Ovary (tissue), 9 donors: ENCODE data around the gene SLC45A2. TPM values are rescaled to one million over a fixed set of nuclear protein-coding genes. Genes with fewer than 3 reads are reported as not detected.
A peak's percentile ranks its signal among the peaks of the same experiment; 100 is the strongest.

Experiments
- DNase-seq, 5 donors: peaks; one replicate each; pipeline ENCODE4 v3.0.0-alpha.2; 2019 to 2020
- H3K27ac ChIP-seq, 2 donors: fragments of 200-600 bp; one replicate each; pipeline versions ENCODE4 v1.5.1 to v1.8.0; 2019 to 2022
- H3K27me3 ChIP-seq: fragments of 200-600 bp; one replicate; pipeline ENCODE4 v1.8.0; 2022
- H3K36me3 ChIP-seq: fragments of 200-600 bp; sonication (generic); one replicate; pipeline ENCODE4 v1.5.1; 2019
- H3K4me1 ChIP-seq: one replicate; pipeline ENCODE4 v1.8.1; 2013; ENCODE audit warnings: mild to moderate bottlenecking, moderate library complexity; ENCODE audit not compliant: insufficient read depth
- H3K4me3 ChIP-seq: fragments of 200-600 bp; sonication (generic); one replicate; pipeline ENCODE4 v1.5.1; 2017
- H3K9me3 ChIP-seq, 2 donors: fragments of 200-600 bp in 1 of 2; sonication (generic) in 1 of 2; one replicate each; pipeline versions ENCODE4 v1.5.1 to v1.8.1; 2013 to 2019; ENCODE audit warnings: mild to moderate bottlenecking in 1 of 2, moderate library complexity in 1 of 2
- EP300 ChIP-seq: sonication (generic); formaldehyde crosslinking; IDR thresholded peaks from one replicate; pipeline ENCODE4 v1.6.1; 2017; ENCODE audit warnings: antibody characterized with exemption
- POLR2A ChIP-seq: fragments of 450-650 bp; IDR thresholded peaks from one replicate; pipeline ENCODE4 v1.6.1; 2017; ENCODE audit warnings: antibody characterized with exemption, mild to moderate bottlenecking, moderate library complexity
- WGBS, 3 donors: extraction: QIAGEN DNeasy Blood & Tissue Kit in 1 of 3; methylation state at CpG; one replicate each; pipeline versions ENCODE4 v1.1.5 to v1.1.7; 2013 to 2017; 5-methylcytosine and 5-hydroxymethylcytosine counted together
- intact Hi-C, 4 donors: fragments of 100-400 bp; cut with DNase I; formaldehyde crosslinking; loops; one replicate each; pipeline versions ENCODE4 v1.11.0 to v1.15.1; 2022 to 2023
- polyA plus RNA-seq, 2 donors: library from polyadenylated mRNA; stranded (reverse); fragments of 200-250 nt in 1 of 2; fragments of 350-450 nt in 1 of 2; fragmentation: Illumina TruSeq in 1 of 2; extraction: RNeasy Lipid Tissue Mini Kit (QIAGEN cat#74804) in 1 of 2; gene quantifications; one replicate each; pipeline ENCODE4 v1.2.3, GENCODE V29; 2013 to 2014
- total RNA-seq, 7 donors: library from RNA; depleted of rRNA in 2 of 7; stranded (reverse); fragments of >200 nt in 2 of 7; fragmentation: NEBNext Ultra II Directional in 3 of 7; extraction: Animal tissue kit (Norgen Biotek cat#: 25700) in 3 of 7; gene quantifications; one replicate each; pipeline versions ENCODE4 v1.1.0 to v1.2.4, GENCODE V29; 2016 to 2023
- TF ChIP-seq, protein P1 (sequence below), 3 donors: fragments of 450-650 bp in 2 of 3; fragments of 200-600 bp in 1 of 3; IDR thresholded peaks; one replicate each; pipeline versions ENCODE4 v1.5.1 to v1.8.0; 2016 to 2022; ENCODE audit warnings: antibody characterized with exemption in 3 of 3, mild to moderate bottlenecking in 1 of 3
- donor health status: DM: no; HTN: no; CAD: no; lungs with moderate emphysema.
- donor health status: DM: no; HTN: no; CAD: no.
- donor health status: Bipolar disorder and iron deficiency.
- donor health status: DM: yes; HTN: yes; CAD: no.
- donor health status: DM: no; HTN: no; CAD: no.
- donor health status: DM: yes; HTN: yes; CAD: no.

Gene SLC45A2
- total and polyA plus RNA-seq, 9 donors: 0.15 TPM; not detected in 8

DNA sequence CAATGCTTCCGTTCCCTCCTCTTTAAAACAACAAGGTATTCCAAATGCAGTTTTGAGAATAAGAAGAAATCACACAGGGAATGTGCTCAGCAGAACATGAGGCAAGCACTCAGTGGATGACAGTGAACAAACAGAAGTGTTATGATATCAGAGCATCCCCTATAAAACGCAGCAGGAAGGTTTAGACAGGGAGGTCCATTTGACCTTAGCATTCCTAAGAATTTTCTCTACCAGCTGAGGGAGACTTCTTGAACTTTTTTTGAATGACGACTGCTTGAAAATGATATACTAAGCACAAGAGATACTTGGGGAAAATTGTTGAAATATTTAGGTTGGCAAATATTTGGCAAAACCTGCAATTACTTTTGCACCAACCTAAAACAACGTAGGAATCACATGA is 19.4 kb upstream of the SLC45A2 start:
- H3K36me3 ChIP-seq: no peaks in the 10 kb centered on the region
- H3K27me3 ChIP-seq: no peaks in the 10 kb centered on the region
- H3K4me3 ChIP-seq: no peak overlapping the region
- no peak for DNase-seq
- TF ChIP-seq, protein P1, sequence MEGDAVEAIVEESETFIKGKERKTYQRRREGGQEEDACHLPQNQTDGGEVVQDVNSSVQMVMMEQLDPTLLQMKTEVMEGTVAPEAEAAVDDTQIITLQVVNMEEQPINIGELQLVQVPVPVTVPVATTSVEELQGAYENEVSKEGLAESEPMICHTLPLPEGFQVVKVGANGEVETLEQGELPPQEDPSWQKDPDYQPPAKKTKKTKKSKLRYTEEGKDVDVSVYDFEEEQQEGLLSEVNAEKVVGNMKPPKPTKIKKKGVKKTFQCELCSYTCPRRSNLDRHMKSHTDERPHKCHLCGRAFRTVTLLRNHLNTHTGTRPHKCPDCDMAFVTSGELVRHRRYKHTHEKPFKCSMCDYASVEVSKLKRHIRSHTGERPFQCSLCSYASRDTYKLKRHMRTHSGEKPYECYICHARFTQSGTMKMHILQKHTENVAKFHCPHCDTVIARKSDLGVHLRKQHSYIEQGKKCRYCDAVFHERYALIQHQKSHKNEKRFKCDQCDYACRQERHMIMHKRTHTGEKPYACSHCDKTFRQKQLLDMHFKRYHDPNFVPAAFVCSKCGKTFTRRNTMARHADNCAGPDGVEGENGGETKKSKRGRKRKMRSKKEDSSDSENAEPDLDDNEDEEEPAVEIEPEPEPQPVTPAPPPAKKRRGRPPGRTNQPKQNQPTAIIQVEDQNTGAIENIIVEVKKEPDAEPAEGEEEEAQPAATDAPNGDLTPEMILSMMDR (IDR thresholded peaks at IDR 0.05): no peak
- TF ChIP-seq EP300 (no peak), POLR2A (no peak)
- no peak overlapping the region for H3K27ac ChIP-seq
- WGBS, 3 donors: 69 to 80% (median 76%) methylated on average over 4 of the region's 4 CpGs
- H3K9me3 ChIP-seq: no peaks in the 10 kb centered on the region
- peaks cover 2% of the 10 kb centered on the region for H3K4me1 ChIP-seq
- intact Hi-C loops: no loop called here

DNA sequence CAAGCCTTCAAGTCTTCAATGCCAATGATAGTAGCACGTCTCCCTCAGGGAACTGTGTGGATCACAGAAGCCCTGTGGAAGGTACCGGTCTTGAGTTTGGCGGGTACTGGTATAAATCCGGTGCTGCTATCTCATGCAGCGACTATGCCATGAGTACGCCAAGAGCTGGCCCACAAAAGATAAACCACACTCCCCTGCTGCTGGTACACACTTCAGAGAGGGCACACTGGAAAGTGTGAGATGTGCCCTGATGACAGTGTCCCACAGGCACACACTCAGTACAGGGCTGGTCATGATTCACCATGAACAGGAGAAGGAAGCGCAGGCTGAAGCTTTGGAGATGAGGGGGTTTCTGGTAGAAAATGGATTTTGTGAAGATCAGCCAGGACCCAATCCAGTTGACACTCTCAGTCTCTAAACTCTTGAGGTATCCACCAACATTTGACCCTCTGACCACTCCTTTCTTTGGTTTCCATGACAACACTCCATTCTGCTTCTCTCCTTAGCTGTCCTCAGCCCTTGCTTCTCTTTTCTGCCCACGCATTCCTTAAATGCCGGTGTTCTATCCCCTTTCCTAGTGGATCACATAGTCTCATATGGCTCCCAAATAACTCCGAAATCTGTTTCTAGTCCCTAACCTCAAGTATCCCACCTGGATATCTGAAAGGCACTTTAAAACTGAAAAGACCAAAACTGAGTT is 18.3 kb upstream of the SLC45A2 start:
- 87 to 88% (median 88%) methylated on average over 10 of the region's 10 CpGs for WGBS, 3 donors
- Histone ChIP-seq H3K27ac (no peak overlapping the region), H3K4me1 (peaks cover 2% of the 10 kb centered on the region), H3K9me3 (no peaks in the 10 kb centered on the region), H3K4me3 (no peak overlapping the region), H3K36me3 (no peaks in the 10 kb centered on the region), H3K27me3 (no peaks in the 10 kb centered on the region)
- intact Hi-C loops: no loop called here
- TF ChIP-seq, protein P1 (IDR thresholded peaks at IDR 0.05): no peak
- no peak for TF ChIP-seq POLR2A
- TF ChIP-seq EP300: no peak
- no peak for DNase-seq

DNA sequence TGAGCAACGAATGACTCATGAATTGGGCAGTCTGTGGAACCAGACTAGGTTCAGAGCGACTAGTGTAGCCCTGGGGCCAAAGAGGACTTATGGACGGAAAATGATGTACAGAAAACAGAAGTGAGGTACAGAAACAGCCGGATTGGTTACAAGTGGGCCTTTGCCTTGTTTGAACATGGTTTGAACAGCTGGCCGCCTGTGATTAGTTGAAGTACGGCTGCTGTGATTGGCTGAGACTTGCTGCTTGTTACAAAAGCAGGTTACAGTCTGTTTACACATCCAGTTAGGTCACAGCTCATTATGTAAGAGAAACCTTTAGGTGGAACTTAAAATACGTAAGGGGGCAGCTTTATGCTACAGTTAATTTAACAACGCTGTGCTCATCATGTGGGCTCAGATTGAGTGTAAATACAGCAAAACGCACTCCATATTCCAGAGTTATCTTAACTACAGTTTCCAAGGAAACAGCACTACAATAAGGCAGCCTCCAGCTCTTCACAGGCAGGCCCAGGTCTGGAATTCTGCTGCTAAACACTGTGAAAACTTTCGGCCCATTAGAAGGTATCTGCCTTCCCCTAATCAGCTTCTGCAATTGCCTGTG is 16.8 kb upstream of the SLC45A2 start:
- peak overlapping the region in 1 of 2 donors; percentile 50 for H3K27ac ChIP-seq
- H3K27me3 ChIP-seq: no peaks in the 10 kb centered on the region
- WGBS, 3 donors: 26 to 54% (median 28%) methylated on average over 10 of the region's 10 CpGs
- no peak overlapping the region for H3K4me3 ChIP-seq
- H3K9me3 ChIP-seq: no peaks in the 10 kb centered on the region
- H3K4me1 ChIP-seq: peaks cover 7% of the 10 kb centered on the region
- H3K36me3 ChIP-seq: no peaks in the 10 kb centered on the region
- TF ChIP-seq, protein P1 (IDR thresholded peaks at IDR 0.05): no peak
- no peak for TF ChIP-seq EP300
- TF ChIP-seq POLR2A: no peak
- intact Hi-C loops: no loop called here
- DNase-seq: peak in 3 of 5 donors; percentile 31 to 62 (median 33)

DNA sequence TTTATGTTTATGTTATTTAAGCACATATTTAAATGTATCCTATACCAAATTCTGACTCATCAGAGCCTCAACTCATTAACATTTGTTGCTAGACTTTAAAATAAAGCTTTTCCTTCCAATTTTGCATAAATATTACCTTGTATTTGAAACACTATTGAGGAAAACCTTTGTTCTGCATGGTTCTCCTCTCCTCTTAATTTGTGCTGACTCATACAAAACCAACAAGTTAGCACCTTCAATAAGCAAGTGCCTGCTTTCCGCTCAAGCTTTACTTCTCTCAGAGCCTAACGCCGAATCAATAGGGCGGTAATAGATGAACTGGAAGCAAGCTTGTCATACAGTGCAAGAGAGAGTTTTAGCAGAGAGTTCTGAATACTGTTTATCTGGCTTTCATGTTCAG is 15.5 kb upstream of the SLC45A2 start:
- no peak overlapping the region for H3K27ac ChIP-seq
- no peak for DNase-seq
- 96 to 98% (median 97%) methylated on average over 4 of the region's 4 CpGs for WGBS, 3 donors
- H3K4me3 ChIP-seq: no peak overlapping the region
- H3K36me3 ChIP-seq: no peaks in the 10 kb centered on the region
- TF ChIP-seq, protein P1 (IDR thresholded peaks at IDR 0.05): no peak
- TF ChIP-seq EP300 (no peak), POLR2A (no peak)
- H3K4me1 ChIP-seq: peaks cover 8% of the 10 kb centered on the region
- intact Hi-C loops: no loop called here
- no peaks in the 10 kb centered on the region for H3K27me3 ChIP-seq
- H3K9me3 ChIP-seq: no peaks in the 10 kb centered on the region
